MM.1S (cell line): ENCODE data around the gene NACAD.

Experiments
- DNase-seq: peaks from one replicate; pipeline ENCODE4 v3.0.0-alpha.2; 2015
- H2AFZ ChIP-seq: fragments of 300-600 bp; sonication (generic); 2 replicates; pipeline ENCODE4 v1.6.0; 2016; ENCODE audit warnings: antibody characterized with exemption, low read length
- H3F3A ChIP-seq: fragments of 300-600 bp; sonication (generic); 2 replicates; pipeline ENCODE4 v1.6.1; 2016; ENCODE audit warnings: mild to moderate bottlenecking, antibody characterized with exemption, low read length, moderate library complexity, mixed read lengths; ENCODE audit not compliant: insufficient read depth
- H3K27ac ChIP-seq: fragments of 300-600 bp; sonication (generic); 2 replicates; pipeline ENCODE4 v1.5.1; 2016; ENCODE audit warnings: mild to moderate bottlenecking, low read length
- H3K27me3 ChIP-seq: fragments of 300-600 bp; sonication (generic); replicated peaks from 2 replicates; pipeline ENCODE4 v1.6.0; 2016; ENCODE audit warnings: low read length; ENCODE audit not compliant: insufficient read depth
- H3K36me3 ChIP-seq: fragments of 300-600 bp; sonication (generic); replicated peaks from 2 replicates; pipeline ENCODE4 v1.6.1; 2016; ENCODE audit warnings: mild to moderate bottlenecking, low read length, mixed read lengths; ENCODE audit not compliant: insufficient read depth
- H3K4me1 ChIP-seq: fragments of 300-600 bp; sonication (generic); 2 replicates; pipeline ENCODE4 v1.6.1; 2016; ENCODE audit warnings: low read length, mixed read lengths
- H3K4me2 ChIP-seq: fragments of 300-600 bp; sonication (generic); 2 replicates; pipeline ENCODE4 v1.6.0; 2016; ENCODE audit warnings: low read depth, low read length
- H3K4me3 ChIP-seq: fragments of 300-600 bp; sonication (generic); 2 replicates; pipeline ENCODE4 v1.5.1; 2016; ENCODE audit warnings: low read length, mixed read lengths
- H3K79me2 ChIP-seq: fragments of 300-600 bp; sonication (generic); 2 replicates; pipeline ENCODE4 v1.6.1; 2016; ENCODE audit warnings: mixed run types, low read length, mixed read lengths
- H3K9ac ChIP-seq: fragments of 300-600 bp; sonication (generic); 2 replicates; pipeline ENCODE4 v1.6.1; 2016; ENCODE audit warnings: low read length, mixed read lengths
- H3K9me2 ChIP-seq: fragments of 300-600 bp; sonication (generic); replicated peaks from 2 replicates; pipeline ENCODE4 v1.6.1; 2016; ENCODE audit warnings: mild to moderate bottlenecking, low read length, mixed read lengths; ENCODE audit not compliant: insufficient read depth
- H3K9me3 ChIP-seq: fragments of 300-600 bp; sonication (generic); replicated peaks from 2 replicates; pipeline ENCODE4 v1.6.1; 2016; ENCODE audit warnings: mild to moderate bottlenecking, low read length, mixed read lengths; ENCODE audit not compliant: insufficient read depth
- H4K20me1 ChIP-seq: fragments of 300-600 bp; sonication (generic); 2 replicates; pipeline ENCODE4 v1.6.1; 2016; ENCODE audit warnings: mild to moderate bottlenecking, low read length, moderate library complexity, mixed read lengths; ENCODE audit not compliant: insufficient read depth
- EZH2 ChIP-seq: fragments of 300-600 bp; sonication (generic); optimal IDR thresholded peaks from 2 replicates; pipeline ENCODE3; 2017; ENCODE audit warnings: low read depth, mild to moderate bottlenecking, antibody characterized with exemption, low read length, mixed read lengths
- EZH2phosphoT487 ChIP-seq: fragments of 300-600 bp; sonication (generic); IDR thresholded peaks from 2 replicates; pipeline ENCODE4 v1.6.1; 2018; ENCODE audit warnings: antibody characterized with exemption, low read length
- TF ChIP-seq, protein P1 (sequence below): fragments of 300-600 bp; sonication (generic); IDR thresholded peaks from 2 replicates; pipeline ENCODE4 v1.5.1; 2016; ENCODE audit warnings: antibody characterized with exemption, low read length, mixed read lengths

Gene NACAD

DNA sequence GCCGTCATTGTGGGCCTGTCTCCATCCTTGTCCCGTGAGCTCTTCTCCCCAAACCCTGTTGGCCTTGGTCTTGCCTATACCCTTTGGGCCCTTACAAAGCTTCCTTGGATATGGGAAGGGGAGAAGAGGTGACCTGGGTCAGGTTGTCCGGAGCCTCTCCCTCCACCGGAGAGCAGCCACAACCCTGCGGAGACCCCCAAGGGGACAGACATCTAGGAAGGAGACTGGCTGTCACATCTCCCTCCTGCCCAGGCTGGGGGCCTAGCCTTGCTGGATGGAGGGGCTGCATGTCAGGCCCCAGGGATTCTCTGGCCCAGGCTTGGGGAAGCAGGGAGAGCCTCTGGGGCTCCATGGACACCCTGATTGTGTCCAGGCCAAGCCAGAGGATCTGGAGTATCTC lies 11.8 kb downstream of the NACAD start:
- Histone ChIP-seq H3K9ac (no peak overlapping the region), H4K20me1 (peaks cover 6% of the 10 kb centered on the region; the same call in 1 of the 2 replicates), H3F3A (0 out of 2 replicates have a peak, but pooled peaks cover 5% of the 10 kb centered on the region), H3K9me2 (no peaks in the 10 kb centered on the region), H2AFZ (no peak overlapping the region), H3K27ac (no peak overlapping the region), H3K79me2 (peaks cover 15% of the 10 kb centered on the region), H3K4me3 (no peak overlapping the region), H3K27me3 (no peaks in the 10 kb centered on the region), H3K36me3 (peaks cover 7% of the 10 kb centered on the region; the same call in 1 of the 2 replicates), H3K9me3 (no peaks in the 10 kb centered on the region), H3K4me1 (no peaks in the 10 kb centered on the region), H3K4me2 (no peak overlapping the region)
- TF ChIP-seq EZH2phosphoT487 = no peak
- TF ChIP-seq EZH2 = no peak
- TF ChIP-seq, protein P1, sequence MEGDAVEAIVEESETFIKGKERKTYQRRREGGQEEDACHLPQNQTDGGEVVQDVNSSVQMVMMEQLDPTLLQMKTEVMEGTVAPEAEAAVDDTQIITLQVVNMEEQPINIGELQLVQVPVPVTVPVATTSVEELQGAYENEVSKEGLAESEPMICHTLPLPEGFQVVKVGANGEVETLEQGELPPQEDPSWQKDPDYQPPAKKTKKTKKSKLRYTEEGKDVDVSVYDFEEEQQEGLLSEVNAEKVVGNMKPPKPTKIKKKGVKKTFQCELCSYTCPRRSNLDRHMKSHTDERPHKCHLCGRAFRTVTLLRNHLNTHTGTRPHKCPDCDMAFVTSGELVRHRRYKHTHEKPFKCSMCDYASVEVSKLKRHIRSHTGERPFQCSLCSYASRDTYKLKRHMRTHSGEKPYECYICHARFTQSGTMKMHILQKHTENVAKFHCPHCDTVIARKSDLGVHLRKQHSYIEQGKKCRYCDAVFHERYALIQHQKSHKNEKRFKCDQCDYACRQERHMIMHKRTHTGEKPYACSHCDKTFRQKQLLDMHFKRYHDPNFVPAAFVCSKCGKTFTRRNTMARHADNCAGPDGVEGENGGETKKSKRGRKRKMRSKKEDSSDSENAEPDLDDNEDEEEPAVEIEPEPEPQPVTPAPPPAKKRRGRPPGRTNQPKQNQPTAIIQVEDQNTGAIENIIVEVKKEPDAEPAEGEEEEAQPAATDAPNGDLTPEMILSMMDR = no peak
- no peak for DNase-seq

DNA sequence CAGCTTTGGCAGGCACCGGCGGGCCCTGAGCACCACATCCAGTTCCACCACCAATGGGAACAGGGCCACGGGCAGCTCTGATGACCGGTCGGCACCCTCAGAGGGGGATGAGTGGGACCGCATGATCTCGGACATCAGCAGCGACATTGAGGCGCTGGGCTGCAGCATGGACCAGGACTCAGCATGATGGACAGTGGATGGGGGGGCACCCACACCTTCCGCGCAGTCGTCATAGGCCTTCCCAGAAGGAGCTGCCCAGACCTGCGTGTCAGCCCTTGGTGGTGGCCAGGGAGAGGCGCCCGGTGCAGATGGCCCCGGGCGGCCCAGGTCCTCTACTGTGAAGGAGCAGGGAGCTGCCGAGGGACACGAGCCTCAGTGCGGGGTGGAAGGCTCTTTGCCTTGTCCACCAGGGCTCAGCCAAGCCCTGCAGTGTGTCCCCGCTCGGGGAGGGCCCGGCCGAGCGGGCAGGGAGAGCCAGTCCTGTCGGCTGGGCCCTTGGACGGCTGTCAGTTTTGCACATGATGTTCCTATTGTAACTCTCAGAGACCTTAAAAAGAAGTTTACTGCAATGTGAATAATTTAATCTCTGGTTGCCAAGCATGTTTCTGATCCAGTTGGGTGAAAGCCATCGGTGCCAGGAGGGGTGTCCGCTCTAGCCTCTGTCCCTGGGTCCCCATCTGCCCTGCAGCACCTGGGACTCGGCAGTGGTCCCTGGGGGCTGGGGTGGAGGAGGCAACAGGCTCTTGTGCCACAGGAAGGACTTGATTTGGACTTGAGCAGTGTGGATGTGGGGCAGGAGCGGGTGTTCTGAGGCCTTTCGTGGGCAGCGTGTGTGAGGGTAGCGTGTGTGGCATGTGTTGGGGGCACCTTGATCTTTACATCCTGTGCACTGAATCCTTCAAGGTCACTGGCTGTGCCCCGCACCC lies 12.6 kb downstream of the NACAD start:
- H3K27me3 ChIP-seq = no peaks in the 10 kb centered on the region
- H4K20me1 ChIP-seq = peaks cover 7% of the 10 kb centered on the region; the same call in 1 of the 2 replicates
- 0 out of 2 replicates have a peak, but pooled peaks cover 5% of the 10 kb centered on the region for H3F3A ChIP-seq
- DNase-seq = no peak
- H3K79me2 ChIP-seq = peaks cover 22% of the 10 kb centered on the region
- H3K9me2 ChIP-seq = no peaks in the 10 kb centered on the region
- no peak overlapping the region for H3K9ac ChIP-seq
- no peak overlapping the region for H2AFZ ChIP-seq
- H3K9me3 ChIP-seq = no peaks in the 10 kb centered on the region
- H3K4me1 ChIP-seq = no peaks in the 10 kb centered on the region
- H3K4me3 ChIP-seq = no peak overlapping the region
- H3K27ac ChIP-seq = no peak overlapping the region
- TF ChIP-seq EZH2 (no peak), EZH2phosphoT487 (no peak)
- TF ChIP-seq, protein P1 = no peak
- H3K36me3 ChIP-seq = peaks cover 15% of the 10 kb centered on the region; the same call in 1 of the 2 replicates
- H3K4me2 ChIP-seq = no peak overlapping the region

DNA sequence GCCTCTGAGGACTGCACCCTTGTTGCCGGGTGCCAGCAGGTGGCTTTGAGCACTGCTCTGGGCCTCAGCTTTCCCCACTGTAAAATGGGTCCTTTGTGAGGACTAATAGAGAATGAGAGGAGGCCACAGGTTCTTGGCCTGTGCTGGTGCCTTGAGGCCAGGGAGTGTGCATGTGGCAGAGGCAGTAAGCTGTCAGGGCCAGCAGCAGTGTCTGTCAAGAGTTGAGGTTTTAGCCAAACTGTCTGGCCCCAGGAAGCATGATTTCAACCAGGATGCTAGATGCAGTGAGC lies 13.5 kb downstream of the NACAD start:
- TF ChIP-seq, protein P1 = no peak
- Histone ChIP-seq H4K20me1 (peaks cover 7% of the 10 kb centered on the region; the same call in 1 of the 2 replicates), H3K27ac (no peak overlapping the region), H3K9me3 (no peaks in the 10 kb centered on the region), H3K4me1 (no peaks in the 10 kb centered on the region), H3K4me3 (no peak overlapping the region), H3K79me2 (peaks cover 28% of the 10 kb centered on the region), H2AFZ (no peak overlapping the region), H3K9ac (no peak overlapping the region), H3K4me2 (no peak overlapping the region), H3F3A (0 out of 2 replicates have a peak, but pooled peaks cover 4% of the 10 kb centered on the region), H3K9me2 (no peaks in the 10 kb centered on the region), H3K27me3 (no peaks in the 10 kb centered on the region), H3K36me3 (peaks cover 15% of the 10 kb centered on the region)
- DNase-seq = no peak
